GM18502 (cell line): ENCODE results near the gene RBM7.
A peak's percentile ranks its signal among the peaks of the same experiment; 100 is the strongest.

Source experiments
- ATAC-seq: cut with Tn5 transposase; IDR thresholded peaks from one replicate; pipeline ENCODE4 v1.9.1; 2021; ENCODE audit warnings: mild to moderate bottlenecking; ENCODE audit not compliant: unreplicated experiment, poor library complexity

RBM7 gene

GRCh38 chr11:114400216-114400914 is at the start of gene RBM7, which contains the start of gene C11orf71:
Gene RBM7 (plus strand): TSS chr11:114400666. CDS start chr11:114400672, 6 bp downstream.
Gene C11orf71 (minus strand): TSS chr11:114400511. CDS start chr11:114400331, 180 bp downstream.
- ATAC-seq: peak; percentile 93

- no peak for ATAC-seq
Measured at GRCh38 chr11:114353443-114353842, 47.0 kb upstream of the RBM7 start.

GRCh38 chr11:114354076-114354475 is 46.4 kb upstream of the RBM7 start:
- ATAC-seq: no peak

GRCh38 chr11:114358716-114359115 is 41.8 kb upstream of the RBM7 start:
- ATAC-seq: no peak

- ATAC-seq: no peak
Measured at GRCh38 chr11:114359342-114359741, 41.1 kb upstream of the RBM7 start.

- no peak for ATAC-seq
Measured at GRCh38 chr11:114362326-114362725, 38.1 kb upstream of the RBM7 start.

- ATAC-seq: no peak
Measured at GRCh38 chr11:114362958-114363357, 37.5 kb upstream of the RBM7 start.

GRCh38 chr11:114366331-114367243 is 33.9 kb upstream of the RBM7 start:
- ATAC-seq: no peak

GRCh38 chr11:114367244-114367957 is 33.1 kb upstream of the RBM7 start:
- no peak for ATAC-seq

GRCh38 chr11:114368918-114369680 is 31.4 kb upstream of the RBM7 start:
- no peak for ATAC-seq

- no peak for ATAC-seq
Measured at GRCh38 chr11:114375052-114375451, 25.4 kb upstream of the RBM7 start.

- ATAC-seq: no peak
Measured at GRCh38 chr11:114377612-114378267, 22.7 kb upstream of the RBM7 start.

GRCh38 chr11:114379394-114380069 is 20.9 kb upstream of the RBM7 start:
- no peak for ATAC-seq

- no peak for ATAC-seq
Measured at GRCh38 chr11:114382509-114382908, 18.0 kb upstream of the RBM7 start.

GRCh38 chr11:114384487-114384886 is 16.0 kb upstream of the RBM7 start:
- no peak for ATAC-seq

GRCh38 chr11:114386131-114386530 is 14.3 kb upstream of the RBM7 start:
- no peak for ATAC-seq

- ATAC-seq: no peak
Measured at GRCh38 chr11:114386545-114386944, 13.9 kb upstream of the RBM7 start.

- no peak for ATAC-seq
Measured at GRCh38 chr11:114392735-114393667, 7.5 kb upstream of the RBM7 start.
